T-helper 1 cell treated with Interleukin-12 subunit alpha and Interleukin-12 subunit beta and Interleukin-4 antibody, amounts not matched to agents 30 μg/mL and 1 μg/mL, for 36 hours (primary cell): Measurements from ENCODE around the gene MIER1.

Experiments used
- H3K27ac Mint-ChIP-seq: one replicate; pipeline ENCODE4 v1.8.0; 2021; ENCODE audit warnings: mild to moderate bottlenecking, mixed read lengths
- H3K27me3 Mint-ChIP-seq: one replicate; pipeline ENCODE4 v1.8.0; 2021; ENCODE audit warnings: low read depth, mixed read lengths
- H3K36me3 Mint-ChIP-seq: one replicate; pipeline ENCODE4 v1.8.0; 2021; ENCODE audit warnings: low read depth, mixed read lengths
- H3K4me1 Mint-ChIP-seq: one replicate; pipeline ENCODE4 v1.8.0; 2021; ENCODE audit warnings: low read depth, mixed read lengths
- H3K4me3 Mint-ChIP-seq: one replicate; pipeline ENCODE4 v1.8.0; 2021; ENCODE audit warnings: mild to moderate bottlenecking, moderate library complexity, mixed read lengths
- H3K9me3 Mint-ChIP-seq: one replicate; pipeline ENCODE4 v1.8.0; 2021; ENCODE audit warnings: mixed read lengths

The MIER1 gene

DNA sequence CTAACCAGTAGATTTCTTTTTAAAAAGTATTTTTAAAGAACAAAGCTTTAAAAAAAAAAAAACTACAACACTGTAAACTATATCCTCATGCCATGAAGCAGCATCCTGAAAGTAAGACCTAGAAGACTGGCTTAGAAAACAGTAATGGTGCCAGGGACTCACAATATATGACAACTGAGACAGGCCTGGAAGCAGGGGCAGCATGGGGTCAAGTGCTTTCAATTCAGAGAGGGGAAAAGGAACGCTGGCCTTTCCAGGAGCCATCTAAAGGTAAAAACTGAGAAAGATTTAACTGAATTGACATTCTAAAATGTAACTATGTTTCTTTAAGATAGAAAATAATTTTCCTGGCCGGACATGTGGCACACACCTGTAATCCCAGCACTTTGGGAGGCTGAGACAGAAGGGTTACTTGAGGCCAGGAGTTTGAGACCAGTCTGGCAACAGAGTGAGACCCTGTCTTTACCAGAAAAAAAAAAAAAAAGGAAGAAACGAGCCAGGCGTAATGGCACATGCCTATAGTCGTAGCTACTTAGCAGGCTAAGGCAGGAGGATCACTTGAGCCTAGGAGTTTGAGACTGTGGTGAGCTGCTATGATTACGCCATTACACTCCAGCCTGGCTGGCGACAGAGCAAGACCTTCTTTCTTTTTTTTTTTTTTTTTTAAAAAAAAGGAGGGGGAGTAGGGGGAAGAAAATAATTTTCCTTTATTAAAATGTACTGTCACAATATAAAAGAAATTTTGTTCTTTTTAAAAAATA, 75.0 kb downstream of the MIER1 start:
- H3K4me1 Mint-ChIP-seq: peaks cover 21% of the 10 kb centered on the region
- H3K27ac Mint-ChIP-seq: no peak overlapping the region
- H3K4me3 Mint-ChIP-seq: no peak overlapping the region
- peaks cover 33% of the 10 kb centered on the region for H3K36me3 Mint-ChIP-seq
- H3K9me3 Mint-ChIP-seq: no peaks in the 10 kb centered on the region
- no peaks in the 10 kb centered on the region for H3K27me3 Mint-ChIP-seq

DNA sequence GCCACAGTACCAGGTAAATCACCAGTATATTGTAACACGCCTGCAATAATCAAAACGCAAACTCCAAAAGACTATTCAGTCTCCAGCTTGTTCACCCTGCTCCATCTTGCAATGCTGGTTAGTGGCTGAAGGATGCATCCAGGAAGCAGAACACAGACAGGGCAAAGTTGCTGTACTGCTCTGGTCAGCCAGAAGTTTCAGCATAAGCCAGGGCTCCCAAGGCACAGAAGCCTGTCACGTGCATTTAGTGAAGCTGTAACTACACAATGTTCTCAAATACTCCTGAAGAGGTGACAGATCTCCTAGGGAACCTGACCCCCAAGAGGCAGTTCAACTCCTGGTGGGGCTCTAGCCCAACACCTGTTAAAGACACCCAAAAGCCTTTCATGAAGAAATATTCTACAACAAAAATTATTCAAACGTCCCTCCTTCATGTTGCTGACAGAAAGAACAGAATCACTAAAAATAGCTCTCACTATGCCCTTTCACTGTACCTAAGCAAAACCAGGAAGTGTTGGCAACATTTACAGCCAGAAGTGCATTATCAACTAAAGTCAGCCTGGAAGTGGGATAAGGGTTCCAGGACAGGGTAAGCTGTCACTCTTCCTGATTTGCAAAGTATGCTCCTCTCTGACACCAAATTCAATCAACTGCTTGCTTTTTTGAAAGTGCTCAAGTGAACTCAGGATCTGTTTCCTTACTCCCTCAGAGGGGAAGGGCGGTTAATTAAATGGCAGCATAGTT, 77.1 kb downstream of the MIER1 start:
- no peaks in the 10 kb centered on the region for H3K9me3 Mint-ChIP-seq
- no peaks in the 10 kb centered on the region for H3K27me3 Mint-ChIP-seq
- peaks cover 11% of the 10 kb centered on the region for H3K4me1 Mint-ChIP-seq
- no peak overlapping the region for H3K27ac Mint-ChIP-seq
- H3K4me3 Mint-ChIP-seq: no peak overlapping the region
- H3K36me3 Mint-ChIP-seq: peaks cover 33% of the 10 kb centered on the region

DNA sequence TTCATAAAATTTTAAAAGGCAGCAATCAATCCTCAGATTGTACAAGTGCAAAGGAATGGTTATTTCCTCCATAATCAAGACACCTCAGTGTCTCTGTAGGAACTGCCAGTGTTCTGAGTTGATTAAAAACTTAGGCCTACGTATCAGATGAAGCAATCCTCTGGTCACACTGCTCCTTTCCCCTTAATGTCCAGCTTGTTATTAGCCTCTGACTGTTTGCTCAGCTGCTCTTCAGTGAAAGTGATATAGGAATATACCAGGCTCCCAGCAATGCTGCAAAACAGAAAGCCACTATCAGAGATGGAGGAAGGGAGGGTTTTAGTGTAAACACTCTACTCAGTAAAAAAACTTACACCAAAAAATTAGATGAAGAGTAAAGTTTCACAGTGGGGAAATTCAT, 79.4 kb downstream of the MIER1 start:
- Mint-ChIP-seq H3K36me3 (peaks cover 42% of the 10 kb centered on the region), H3K27me3 (no peaks in the 10 kb centered on the region)

DNA sequence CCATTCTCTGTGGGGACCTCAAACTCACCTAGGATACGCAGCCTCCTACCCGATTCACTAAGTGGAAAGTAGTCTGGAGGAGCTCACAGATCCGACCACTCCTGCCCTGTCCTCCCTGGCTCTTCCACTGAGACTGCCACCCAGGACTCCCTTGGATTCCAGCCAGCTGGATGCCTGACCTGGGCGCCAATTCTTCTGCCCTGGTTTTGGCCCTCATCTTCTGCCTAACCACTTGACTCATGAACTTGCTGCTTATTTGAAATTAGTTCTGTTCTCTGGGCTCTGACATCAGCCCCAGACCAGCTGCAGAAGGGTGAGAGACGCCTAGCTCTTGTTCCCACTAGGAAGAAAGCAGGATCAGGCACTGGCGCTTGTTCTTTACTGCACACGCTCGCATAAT, 80.3 kb downstream of the MIER1 start:
- no peak overlapping the region for H3K4me3 Mint-ChIP-seq
- H3K27ac Mint-ChIP-seq: no peak overlapping the region
- peaks cover 50% of the 10 kb centered on the region for H3K36me3 Mint-ChIP-seq
- H3K9me3 Mint-ChIP-seq: no peaks in the 10 kb centered on the region
- no peaks in the 10 kb centered on the region for H3K27me3 Mint-ChIP-seq
- H3K4me1 Mint-ChIP-seq: peaks cover 8% of the 10 kb centered on the region

More for the DNA sequence above, 79.4 kb downstream of the MIER1 start:
- no peak overlapping the region for H3K27ac Mint-ChIP-seq
- peaks cover 5% of the 10 kb centered on the region for H3K4me1 Mint-ChIP-seq
- no peaks in the 10 kb centered on the region for H3K9me3 Mint-ChIP-seq
- H3K4me3 Mint-ChIP-seq: no peak overlapping the region

DNA sequence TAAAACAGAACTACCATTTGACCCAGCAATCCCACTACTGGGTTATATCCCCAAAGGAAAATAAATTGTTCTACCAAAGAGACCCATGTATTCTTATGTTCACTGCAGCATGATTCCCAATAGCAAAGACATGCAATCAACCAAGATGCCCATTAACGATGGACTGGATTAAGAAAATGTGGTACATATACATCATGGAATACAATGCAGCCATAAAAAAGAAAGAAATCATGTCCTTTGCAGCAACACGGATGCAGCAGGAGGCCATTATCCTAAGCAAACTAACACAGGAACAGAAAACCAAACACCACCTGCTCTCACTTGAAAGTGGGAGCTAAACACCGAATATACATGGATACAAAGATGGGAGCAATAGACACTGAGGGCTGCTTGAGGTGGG, 85.0 kb downstream of the MIER1 start:
- Mint-ChIP-seq H3K27me3 (no peaks in the 10 kb centered on the region), H3K27ac (no peak overlapping the region), H3K9me3 (no peaks in the 10 kb centered on the region), H3K4me1 (peaks cover 10% of the 10 kb centered on the region), H3K36me3 (peaks cover 49% of the 10 kb centered on the region), H3K4me3 (no peak overlapping the region)

DNA sequence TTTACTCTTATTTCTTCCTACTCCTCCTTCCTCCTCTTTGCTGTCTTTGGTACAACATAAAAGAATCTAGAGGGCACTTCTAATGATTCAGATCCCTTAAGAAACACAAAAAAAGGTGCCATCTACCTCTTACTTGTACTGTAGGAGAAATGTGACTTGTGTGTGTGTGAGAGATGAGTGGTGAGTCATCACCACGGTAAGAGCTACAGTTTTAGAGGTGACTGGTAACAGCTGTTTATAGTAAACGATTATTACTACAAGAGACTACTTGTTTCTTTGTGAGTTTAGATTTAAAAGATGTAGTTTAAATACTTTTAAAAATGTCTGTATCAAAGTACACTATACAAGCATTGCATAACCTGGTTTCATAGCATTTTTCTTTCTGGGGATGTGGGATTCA, 88.8 kb downstream of the MIER1 start:
- Mint-ChIP-seq H3K36me3 (peaks cover 38% of the 10 kb centered on the region), H3K4me3 (no peak overlapping the region), H3K9me3 (no peaks in the 10 kb centered on the region), H3K4me1 (peaks cover 13% of the 10 kb centered on the region), H3K27me3 (no peaks in the 10 kb centered on the region), H3K27ac (no peak overlapping the region)

DNA sequence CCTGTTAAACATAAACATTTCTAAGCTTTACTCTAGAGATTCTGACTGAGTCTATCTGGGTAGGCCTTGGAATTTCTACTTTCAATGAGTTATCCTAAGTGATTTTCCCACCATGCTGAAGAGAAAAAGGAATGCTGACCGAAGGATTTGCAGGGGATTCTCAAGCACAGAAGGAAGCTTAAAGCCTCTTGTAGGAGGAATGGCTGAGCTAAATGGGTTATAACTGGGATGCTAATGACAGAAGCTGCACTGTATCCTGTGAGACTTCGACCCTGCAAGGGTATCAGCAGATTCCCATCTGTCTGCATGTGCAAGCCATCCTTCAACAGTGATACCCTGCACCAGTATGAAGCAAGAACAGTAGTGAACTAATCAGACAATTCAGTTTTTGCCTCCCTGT, 93.8 kb downstream of the MIER1 start:
- peaks cover 8% of the 10 kb centered on the region for H3K4me1 Mint-ChIP-seq
- H3K27me3 Mint-ChIP-seq: no peaks in the 10 kb centered on the region
- no peak overlapping the region for H3K4me3 Mint-ChIP-seq
- H3K9me3 Mint-ChIP-seq: no peaks in the 10 kb centered on the region
- peaks cover 29% of the 10 kb centered on the region for H3K36me3 Mint-ChIP-seq
- H3K27ac Mint-ChIP-seq: no peak overlapping the region

DNA sequence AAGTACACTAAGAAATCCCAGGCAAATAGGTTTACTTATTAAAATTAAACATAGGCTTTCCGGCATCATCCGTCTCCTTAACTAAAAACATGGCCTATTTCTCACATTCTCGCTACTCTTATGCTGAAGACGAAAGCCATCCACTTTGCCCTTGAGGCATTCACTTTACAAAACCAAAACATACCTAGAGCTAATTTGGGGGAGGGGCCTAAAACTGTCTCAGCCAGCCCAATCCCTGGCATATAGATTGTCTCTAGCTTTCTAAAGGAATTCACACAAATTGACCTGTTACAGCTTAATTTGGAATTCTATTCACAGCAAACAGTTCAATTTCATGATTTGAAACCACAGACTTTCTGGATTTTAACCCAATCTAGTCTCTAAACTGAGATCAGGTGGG, 94.3 kb downstream of the MIER1 start:
- Mint-ChIP-seq H3K27ac (no peak overlapping the region), H3K4me1 (peaks cover 3% of the 10 kb centered on the region), H3K27me3 (no peaks in the 10 kb centered on the region), H3K9me3 (no peaks in the 10 kb centered on the region), H3K36me3 (peaks cover 28% of the 10 kb centered on the region), H3K4me3 (no peak overlapping the region)

DNA sequence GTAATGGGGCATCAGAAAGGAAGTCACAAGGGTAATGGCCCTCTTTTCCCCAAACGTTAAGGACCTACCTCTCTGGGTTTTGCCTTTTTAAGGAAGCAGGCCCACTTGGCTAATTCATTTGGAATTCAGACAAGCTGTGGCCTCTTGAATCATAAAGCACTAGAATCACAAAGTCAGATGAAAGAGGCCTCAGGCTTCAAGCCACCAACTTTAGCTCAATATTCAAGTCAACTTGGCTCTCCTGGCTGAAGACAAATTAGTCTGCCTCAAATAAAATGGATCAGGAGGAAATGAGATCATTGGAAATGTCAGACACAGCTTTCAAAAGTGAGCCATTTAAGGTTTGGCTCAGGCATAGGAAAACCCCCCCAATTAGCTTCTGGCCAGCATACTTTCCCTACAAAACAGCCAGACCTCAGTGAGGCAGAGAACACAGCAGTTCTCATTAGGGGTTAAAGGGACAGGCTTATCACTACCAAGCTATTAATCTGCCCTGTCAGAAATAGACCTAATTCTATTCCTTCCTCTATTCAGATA, 94.9 kb downstream of the MIER1 start:
- H3K27ac Mint-ChIP-seq: no peak overlapping the region
- H3K4me3 Mint-ChIP-seq: no peak overlapping the region
- H3K9me3 Mint-ChIP-seq: no peaks in the 10 kb centered on the region
- H3K4me1 Mint-ChIP-seq: peaks cover 2% of the 10 kb centered on the region
- H3K36me3 Mint-ChIP-seq: peaks cover 32% of the 10 kb centered on the region
- H3K27me3 Mint-ChIP-seq: no peaks in the 10 kb centered on the region

DNA sequence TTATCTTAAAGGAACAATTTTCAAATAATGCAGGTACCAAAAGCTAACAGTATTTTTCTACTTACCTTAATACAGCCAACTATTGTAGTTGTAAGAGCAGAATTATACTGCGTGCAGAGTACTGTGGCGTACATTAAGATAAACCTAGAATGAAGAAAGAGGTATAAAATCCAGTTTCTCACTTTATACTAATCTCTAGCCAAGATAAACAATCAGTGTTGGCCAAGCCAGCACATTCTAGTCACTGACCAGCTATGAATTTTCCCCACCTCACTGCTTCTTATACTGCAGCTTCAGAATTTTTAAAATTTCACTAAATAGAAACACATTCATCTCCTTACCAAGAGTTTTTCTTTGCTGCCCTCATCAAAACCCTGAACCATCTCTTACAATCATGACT, 95.5 kb downstream of the MIER1 start:
- H3K9me3 Mint-ChIP-seq: no peaks in the 10 kb centered on the region
- H3K4me1 Mint-ChIP-seq: peaks cover 2% of the 10 kb centered on the region
- H3K36me3 Mint-ChIP-seq: peaks cover 37% of the 10 kb centered on the region
- H3K27ac Mint-ChIP-seq: no peak overlapping the region
- H3K4me3 Mint-ChIP-seq: no peak overlapping the region
- no peaks in the 10 kb centered on the region for H3K27me3 Mint-ChIP-seq

DNA sequence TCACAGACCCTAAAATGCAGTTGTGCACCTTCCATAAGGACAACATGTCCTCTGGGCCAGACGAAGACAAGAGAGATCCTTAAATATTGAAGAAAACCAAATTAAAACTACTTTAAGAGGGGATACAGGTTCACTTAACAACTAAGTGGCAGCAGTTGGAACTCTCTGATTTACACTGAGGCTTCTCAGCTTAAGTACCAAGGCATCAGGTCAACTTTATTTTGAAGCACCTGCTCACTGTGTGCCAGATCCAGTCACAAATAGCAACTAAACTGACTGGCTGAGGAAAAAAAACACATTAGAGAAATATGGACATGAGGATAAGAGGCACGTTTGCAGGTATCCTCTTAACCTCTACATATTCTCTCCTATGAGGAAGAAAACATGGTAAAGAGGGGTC, 96.0 kb downstream of the MIER1 start:
- H3K27me3 Mint-ChIP-seq: no peaks in the 10 kb centered on the region
- no peaks in the 10 kb centered on the region for H3K9me3 Mint-ChIP-seq
- no peak overlapping the region for H3K4me3 Mint-ChIP-seq
- no peak overlapping the region for H3K27ac Mint-ChIP-seq
- peaks cover 2% of the 10 kb centered on the region for H3K4me1 Mint-ChIP-seq
- peaks cover 38% of the 10 kb centered on the region for H3K36me3 Mint-ChIP-seq

DNA sequence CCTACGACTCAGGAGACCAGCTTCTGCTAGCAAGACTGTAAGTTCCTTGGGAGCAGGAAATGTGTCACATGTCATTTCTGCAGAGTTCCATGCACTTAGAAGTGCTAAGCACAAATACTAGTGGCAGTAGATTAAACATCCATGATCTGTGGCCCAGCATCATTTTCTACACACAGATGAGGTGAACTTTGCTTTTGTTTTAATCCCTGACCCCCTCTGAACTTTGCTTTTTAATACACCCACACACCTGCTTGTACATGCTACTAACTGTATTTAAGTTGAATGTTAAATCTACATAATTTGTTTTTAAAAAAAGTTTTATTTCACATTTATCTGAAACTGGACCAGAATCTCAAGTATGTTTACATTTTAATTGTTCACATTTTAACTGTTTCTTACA, 104.7 kb downstream of the MIER1 start:
- peaks cover 3% of the 10 kb centered on the region for H3K9me3 Mint-ChIP-seq
- no peak overlapping the region for H3K4me3 Mint-ChIP-seq
- H3K4me1 Mint-ChIP-seq: no peaks in the 10 kb centered on the region
- H3K27ac Mint-ChIP-seq: no peak overlapping the region
- H3K27me3 Mint-ChIP-seq: no peaks in the 10 kb centered on the region
- H3K36me3 Mint-ChIP-seq: peaks cover 34% of the 10 kb centered on the region

DNA sequence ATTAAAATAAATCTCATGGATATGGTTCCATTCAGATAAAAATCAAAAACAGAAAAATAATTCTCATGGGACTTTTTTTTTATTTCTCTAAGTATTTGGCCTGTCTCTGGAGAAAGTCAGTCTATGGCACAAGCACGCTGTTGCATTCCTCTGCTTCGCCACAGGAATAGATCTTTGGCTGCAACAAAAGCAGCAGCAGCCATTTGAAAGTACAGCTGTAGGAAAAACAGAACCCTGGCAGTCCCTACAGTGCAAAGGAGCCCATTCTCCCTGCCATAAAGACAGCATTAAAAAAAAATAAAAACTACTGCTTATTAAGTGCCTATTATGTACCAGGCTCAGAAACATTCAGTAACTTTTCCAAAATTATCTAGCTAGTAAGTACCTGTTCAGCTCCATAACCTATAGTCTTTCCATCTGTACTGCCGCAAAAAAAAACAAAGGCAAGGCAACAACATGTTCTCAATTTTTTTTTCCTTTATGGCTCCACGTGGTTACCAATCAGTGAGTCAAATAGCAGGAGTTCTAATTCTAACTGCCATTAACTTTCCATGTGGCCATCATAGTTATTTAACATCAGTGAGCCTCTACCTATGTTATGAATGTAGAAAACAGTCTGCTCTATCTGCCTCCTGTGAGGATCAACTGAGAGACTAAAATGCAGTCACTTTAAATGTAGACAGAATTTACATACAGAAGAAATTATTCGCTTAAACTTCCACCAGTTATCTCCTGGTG, 106.5 kb downstream of the MIER1 start:
- Mint-ChIP-seq H3K36me3 (peaks cover 37% of the 10 kb centered on the region), H3K4me3 (no peak overlapping the region), H3K27ac (no peak overlapping the region), H3K27me3 (no peaks in the 10 kb centered on the region), H3K4me1 (no peaks in the 10 kb centered on the region), H3K9me3 (peaks cover 10% of the 10 kb centered on the region)

DNA sequence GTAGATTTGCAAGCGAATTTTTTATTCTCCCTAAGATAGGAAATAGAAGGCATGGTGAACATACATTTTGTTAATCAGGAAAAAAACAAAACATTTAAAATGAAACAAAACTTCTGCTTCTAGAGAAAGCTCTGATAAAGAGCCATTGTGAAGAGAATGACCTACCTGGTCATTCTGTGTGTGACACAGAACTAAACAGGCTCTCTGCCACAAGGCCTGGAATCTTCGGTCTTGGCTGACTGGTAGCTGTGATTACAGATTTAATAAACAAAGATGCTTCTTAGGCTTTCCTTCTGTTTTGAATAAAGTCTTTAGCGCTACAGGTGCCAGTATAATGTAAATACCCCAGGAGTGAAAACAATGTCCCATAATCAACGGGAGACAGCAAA, 107.1 kb downstream of the MIER1 start:
- Mint-ChIP-seq H3K9me3 (peaks cover 15% of the 10 kb centered on the region), H3K27ac (no peak overlapping the region), H3K36me3 (peaks cover 43% of the 10 kb centered on the region), H3K27me3 (no peaks in the 10 kb centered on the region), H3K4me1 (peaks cover 2% of the 10 kb centered on the region), H3K4me3 (no peak overlapping the region)
